GM18870 (cell line): Measurements from ENCODE around the gene ITIH2.
"Not testable (repeated sequence)": the region's sequence is repeated elsewhere in the genome, so short reads cannot be mapped to it uniquely, and the experiment has no call there.

Source experiments
- ATAC-seq: cut with Tn5 transposase; IDR thresholded peaks from one replicate; pipeline ENCODE4 v1.9.1; 2021; ENCODE audit warnings: moderate library complexity; ENCODE audit not compliant: unreplicated experiment

Gene ITIH2

DNA sequence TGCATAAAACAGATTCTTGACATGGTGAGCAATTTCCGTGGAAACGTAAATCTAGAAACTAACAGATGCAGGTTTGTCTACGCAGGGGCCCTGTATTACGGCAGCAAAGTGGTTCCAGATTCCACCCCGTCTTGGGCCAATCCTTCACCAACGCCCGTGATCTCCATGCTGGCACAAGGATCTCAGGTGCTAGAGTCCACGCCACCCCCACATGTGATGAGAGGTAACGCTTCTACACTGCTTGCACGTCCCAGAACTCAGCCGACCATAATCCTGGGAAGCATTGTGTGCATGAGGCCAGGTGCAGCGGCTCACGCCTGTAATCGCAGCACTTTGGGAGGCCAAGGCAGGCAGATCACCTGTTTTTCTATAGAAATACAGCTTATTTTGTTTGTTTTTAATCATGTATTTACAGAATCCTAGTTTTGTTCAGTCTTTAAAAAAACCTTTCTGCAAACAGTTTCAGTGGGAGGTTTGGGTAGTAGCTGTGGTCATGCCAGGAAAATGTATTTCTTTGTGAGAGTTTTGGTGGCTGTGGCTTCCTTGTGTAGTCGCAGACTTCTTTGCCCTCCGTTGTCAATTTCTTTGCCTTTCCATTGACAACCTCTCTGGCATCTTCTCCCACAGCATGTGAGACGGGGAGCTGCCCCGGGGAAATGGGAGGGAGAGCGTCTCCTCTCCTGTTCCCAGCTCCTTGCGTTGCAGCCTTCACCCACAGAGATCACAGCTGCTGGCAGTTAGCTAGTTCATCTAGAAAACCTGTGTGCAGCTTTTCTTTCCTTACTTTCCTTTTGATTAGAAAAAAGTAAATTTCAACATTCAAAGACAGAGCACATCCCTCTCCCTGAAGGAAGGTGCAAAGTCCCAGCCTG lies 35.7 kb downstream of the ITIH2 start:
- no peak for ATAC-seq

- no peak for ATAC-seq
Observed at GRCh38 chr10:7744307-7744706, 41.2 kb downstream of the ITIH2 start.

DNA sequence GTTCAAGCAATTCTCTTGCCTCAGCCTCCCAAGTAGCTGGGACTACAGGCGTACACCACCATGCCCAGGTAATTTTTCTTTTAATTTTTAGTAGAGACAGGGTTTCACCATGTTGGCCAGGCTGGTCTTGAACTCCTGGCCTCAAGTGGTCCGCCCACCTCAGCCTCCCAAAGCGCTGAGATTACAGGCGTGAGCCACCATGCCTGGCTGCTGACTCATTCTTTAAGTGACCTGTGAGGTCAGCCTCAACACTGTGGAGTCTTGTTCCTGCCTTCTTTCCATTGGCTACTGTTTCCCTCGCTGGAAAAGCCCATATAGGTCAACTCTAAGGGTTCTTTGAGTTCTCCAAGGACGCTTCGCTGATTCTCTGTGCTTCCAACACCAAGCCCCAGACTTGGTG lies 45.5 kb downstream of the ITIH2 start:
- ATAC-seq = not testable (repeated sequence)

DNA sequence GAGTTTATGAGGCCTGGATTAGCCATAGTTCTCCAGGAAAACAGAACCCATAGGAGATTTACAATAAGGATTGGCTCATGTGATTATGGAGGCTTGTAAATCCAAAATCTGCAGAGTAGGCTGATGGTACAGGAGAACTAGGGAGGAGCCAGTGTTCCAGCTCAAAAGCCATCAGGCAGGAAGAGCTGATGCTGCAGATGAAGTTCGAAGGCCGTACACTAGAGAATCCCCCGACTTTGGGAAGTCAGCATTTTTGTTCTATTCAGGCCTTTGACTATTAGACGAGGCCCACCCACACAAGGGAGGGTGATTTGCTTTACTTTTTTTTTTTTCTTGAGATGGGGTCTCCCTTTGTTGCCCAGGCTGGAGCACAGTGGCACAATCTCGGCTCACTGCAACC lies 47.1 kb downstream of the ITIH2 start:
- no peak for ATAC-seq

DNA sequence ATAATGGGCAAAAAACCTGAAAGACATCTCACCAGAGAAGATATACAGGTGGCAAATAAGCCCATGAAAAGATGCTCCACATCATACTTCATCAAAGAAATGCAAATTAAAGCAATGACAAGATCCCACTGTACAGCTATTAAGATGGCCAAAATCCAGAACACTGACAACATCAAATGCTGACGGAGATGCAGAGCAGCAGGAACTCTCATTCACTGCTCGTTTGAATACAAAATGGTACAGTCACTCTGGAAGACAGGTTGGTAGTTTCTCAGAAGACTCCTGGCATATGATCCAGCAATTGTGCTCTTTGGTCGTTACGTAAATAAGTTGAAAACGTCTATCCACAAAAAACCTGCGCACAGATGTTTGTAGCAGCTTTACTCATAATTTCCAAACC lies 49.1 kb downstream of the ITIH2 start:
- no peak for ATAC-seq

GRCh38 chr10:7755103-7755502 lies 52.0 kb downstream of the ITIH2 start:
- no peak for ATAC-seq

DNA sequence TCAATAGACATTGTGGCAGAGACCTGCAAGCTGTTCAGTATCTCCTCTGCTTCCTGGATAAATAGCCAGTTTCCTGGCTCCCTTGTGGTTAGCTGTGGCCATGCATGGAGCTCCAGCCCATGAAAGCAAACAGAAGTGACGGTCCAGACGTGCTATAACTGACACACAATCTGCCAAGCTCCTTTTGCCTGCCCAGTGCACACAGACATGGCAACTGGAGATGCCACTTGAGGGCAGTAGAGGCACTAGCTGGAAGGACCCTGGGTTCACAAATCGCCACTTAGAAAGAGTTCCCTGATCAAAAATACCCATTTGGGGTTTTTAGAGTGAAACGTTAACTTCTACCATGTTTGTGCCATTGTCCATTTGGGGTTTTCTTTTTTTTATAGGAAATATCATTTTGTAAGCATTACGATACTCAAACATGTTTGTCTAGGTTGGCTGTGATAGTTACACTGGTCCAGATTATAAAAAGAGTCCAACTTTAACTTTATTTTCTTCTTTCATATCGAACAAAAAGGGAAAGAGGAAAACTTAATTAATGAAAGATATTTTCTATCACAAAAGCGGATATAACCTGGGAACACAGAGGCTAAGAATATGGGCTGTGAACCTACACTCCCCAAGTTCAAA lies 53.4 kb downstream of the ITIH2 start:
- ATAC-seq = no peak

DNA sequence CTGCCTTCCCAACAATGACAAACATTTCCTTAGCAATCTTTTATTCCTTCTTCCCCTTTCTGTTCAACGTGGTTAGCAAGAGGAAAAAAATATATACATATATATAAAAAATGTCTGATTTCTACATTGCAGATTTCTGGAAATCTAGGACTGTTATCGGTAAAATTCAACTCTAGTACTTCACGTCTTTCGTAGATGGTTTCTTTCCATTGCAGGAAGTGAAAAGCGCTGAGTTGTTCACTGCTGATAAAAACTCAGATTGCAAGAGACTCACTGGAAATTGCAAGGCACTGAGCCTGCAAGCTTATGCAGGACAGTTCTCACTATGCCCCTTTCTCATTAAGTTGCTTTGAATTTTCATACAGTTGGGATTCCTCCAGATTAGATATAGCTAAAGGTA lies 60.8 kb downstream of the ITIH2 start:
- no peak for ATAC-seq

DNA sequence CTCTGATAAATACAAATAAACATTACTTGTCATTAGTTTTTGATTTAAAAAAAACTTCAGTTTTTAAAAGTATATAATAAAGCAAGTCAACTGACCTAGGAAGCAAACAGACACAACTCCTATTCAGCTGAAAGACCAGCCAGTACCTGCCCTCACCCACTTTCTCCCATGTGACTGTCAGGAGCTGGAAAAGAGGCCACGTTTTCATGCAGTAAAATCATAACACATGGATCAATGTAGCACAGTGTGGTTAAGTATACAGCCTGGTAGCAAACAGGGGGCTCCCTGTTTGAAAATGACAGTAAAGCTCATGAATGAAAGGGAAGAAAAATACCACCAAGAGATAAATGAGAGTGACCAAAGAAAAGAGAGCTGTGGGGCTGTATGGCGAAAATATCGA lies 63.1 kb downstream of the ITIH2 start:
- no peak for ATAC-seq

- ATAC-seq = no peak
Observed at GRCh38 chr10:7767209-7767608, 64.1 kb downstream of the ITIH2 start.

- ATAC-seq = no peak
Observed at GRCh38 chr10:7768417-7768816, 65.3 kb downstream of the ITIH2 start.

DNA sequence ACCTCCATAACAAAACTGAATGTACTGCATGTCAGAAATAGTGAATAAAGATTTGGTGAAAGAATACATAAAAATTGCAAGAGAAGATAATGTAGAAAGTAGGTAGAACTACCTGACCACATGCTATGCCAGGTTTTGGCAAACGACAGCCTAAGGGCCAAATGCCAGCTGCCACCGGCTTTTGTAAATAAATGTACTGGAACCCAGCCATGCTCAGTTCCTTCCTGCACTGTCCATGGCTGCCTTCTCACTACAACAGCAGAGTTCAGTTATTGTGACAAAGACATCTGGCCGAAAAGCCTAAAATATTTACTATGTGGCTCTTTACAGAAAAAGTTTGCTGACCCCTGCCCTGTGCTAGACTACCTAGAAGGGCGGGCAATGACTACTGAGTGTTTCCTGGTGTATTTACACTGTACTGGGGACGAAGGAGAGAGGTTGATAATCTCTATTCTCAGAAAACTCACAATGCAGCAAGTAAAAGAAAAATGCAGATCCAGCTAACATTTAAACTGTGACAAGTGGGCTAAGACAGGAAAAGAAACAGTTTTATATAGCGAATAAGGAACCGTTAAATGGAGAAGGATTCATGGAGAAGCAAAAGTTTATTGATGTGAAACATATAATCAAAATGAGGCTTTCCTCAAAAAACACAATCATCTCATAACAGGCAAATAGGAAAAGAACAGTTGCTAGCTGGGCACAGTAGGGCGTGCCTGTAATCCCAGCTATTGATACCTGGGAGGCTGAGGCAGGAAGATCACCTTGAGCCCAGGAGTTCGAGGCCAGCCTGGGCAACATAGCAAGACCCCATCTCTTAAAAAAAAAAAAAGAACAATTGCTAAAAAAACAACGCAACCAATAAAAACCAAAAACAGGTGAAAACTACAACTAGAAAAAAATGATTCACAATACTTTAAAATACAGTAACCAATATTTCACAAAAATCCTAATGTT lies 71.0 kb downstream of the ITIH2 start:
- ATAC-seq = no peak

DNA sequence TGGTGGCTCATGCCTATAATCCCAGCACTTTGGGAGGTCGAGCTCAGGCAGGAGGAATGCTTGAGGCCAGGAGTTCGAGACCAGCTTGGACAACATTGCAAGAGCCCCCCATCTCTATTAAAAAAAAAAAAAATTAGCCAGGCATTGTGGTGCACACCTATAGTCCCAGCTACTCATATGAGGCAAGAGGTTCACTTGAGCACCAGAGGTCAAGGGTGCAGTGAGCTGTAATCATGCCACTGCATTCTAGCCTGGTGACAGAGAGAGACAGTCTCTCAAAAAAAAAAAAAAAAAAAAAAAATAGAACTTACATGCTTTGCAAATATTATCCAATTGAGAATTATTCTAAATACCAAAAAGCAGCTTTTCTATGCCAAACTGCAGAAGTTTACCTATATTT lies 73.7 kb downstream of the ITIH2 start:
- no peak for ATAC-seq

DNA sequence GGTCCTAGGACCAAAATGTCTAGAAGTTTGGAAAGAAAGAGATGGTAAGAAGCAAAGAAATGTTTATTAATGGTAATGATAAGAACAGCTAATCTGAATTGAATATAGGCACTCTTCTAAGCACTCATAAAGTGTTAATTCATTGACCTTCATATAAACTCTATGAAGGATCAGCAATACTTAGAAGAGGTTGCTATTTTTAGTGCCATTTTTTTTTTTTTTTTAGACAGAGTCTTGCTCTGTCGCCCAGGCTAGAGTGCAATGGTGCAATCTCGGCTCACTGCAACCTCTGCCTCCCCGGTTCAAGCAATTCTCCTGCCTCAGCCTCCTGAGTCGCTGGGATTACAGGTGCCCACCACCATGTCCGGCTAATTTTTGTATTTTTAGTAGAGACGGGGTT lies 79.1 kb downstream of the ITIH2 start:
- not testable (repeated sequence) for ATAC-seq

GRCh38 chr10:7786430-7786829 lies 83.3 kb downstream of the ITIH2 start:
- no peak for ATAC-seq

GRCh38 chr10:7787150-7787856 lies 84.2 kb downstream of the ITIH2 start:
- ATAC-seq = no peak

DNA sequence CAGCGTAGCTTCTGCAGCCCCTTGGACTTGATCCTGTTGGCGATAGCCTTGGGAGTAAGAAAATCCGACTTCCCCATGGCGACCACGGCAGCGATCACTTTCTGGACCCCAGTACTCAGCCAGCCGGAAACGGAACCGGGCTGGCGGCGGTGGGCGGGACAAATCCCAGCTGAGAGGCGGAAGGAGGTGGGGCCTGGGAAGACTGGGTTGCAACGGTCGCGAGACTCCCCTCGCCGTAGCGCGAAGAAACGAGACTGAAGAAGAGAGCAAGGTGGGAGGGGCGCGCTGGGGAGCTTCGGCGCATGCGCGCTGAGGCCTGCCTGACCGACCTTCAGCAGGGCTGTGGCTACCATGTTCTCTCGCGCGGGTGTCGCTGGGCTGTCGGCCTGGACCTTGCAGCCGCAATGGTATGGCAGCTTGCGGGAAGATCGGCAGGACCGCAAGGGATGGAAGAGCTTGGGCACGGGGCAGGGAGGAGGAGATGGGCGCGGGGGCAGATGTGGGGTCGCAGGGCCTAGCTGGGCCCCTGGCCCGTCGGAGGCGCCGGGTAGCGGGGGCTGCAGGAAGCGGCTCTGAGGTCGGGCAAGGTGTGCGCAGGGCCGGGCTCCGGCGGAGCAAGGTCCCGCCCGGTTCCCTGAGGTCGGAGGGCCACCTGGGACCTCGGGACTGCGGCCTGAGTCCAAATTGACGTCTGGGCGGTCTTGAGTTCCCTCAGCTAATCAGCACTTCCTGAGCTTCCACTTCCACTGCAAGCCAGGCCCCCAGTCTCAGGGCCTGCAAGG lies 84.9 kb downstream of the ITIH2 start, which contains the start of the genes ATP5F1C and KIN:
ATP5F1C (plus strand) TSS at position 321 of the 782 bp plus-strand sequence; CDS start at position 352, 31 bp downstream.
KIN (minus strand) TSS at position 137 of the 782 bp plus-strand sequence; CDS start at position 77, 60 bp downstream.
- peak; percentile 91 for ATAC-seq

GRCh38 chr10:7788639-7789286 lies 85.6 kb downstream of the ITIH2 start:
- peak; percentile 12 for ATAC-seq

- ATAC-seq = no peak
Observed at GRCh38 chr10:7789390-7789789, 86.3 kb downstream of the ITIH2 start.
